Activated CD8-positive, alpha-beta memory T cell treated with anti-CD3 and anti-CD28 coated beads for 1 hour (primary cell): ENCODE data around the gene AGAP1.

Experiments
- DNase-seq, 2 donors: peaks; one replicate each; pipeline ENCODE4 v3.0.0-alpha.2; 2020; ENCODE audit warnings: low read depth in 1 of 2; ENCODE audit errors: extremely low read depth in 1 of 2

The AGAP1 gene

DNA sequence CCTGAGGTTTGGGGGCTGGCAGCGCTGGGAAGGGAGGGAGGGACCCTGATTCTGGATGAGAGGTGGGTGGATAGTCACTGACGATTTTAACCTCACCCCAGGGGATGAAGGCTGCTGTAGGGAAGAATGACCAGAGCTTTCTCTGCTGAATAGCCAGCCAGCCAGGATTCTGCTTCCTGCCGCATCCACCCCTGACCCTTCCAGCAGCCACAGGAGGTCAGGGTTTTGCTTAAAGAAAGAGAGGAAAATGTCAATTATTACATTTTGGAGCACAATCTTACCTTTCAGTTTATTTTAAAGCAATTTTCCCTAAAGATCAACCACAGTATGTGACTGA, 456.6 kb downstream of the AGAP1 start:
- no peak for DNase-seq

DNA sequence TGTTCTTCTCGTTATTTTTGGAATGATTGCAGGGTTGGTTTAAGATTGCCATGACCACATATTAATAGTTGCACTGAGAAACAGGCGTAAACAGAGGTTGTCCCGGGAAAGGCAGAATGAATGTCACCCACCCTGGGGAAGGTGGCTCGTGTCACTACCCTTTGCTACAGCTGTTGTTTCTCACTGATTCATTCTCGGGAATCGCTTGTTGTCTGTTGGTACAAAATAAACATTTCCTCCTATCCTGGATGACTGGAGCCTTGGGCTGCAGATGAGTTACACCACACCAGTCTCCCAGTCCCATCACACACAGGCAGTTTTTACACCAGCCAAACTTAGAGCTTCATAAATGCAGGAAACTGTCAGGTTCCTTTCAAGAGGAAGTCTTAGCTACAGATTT, 457.6 kb downstream of the AGAP1 start:
- DNase-seq, result no peak

DNA sequence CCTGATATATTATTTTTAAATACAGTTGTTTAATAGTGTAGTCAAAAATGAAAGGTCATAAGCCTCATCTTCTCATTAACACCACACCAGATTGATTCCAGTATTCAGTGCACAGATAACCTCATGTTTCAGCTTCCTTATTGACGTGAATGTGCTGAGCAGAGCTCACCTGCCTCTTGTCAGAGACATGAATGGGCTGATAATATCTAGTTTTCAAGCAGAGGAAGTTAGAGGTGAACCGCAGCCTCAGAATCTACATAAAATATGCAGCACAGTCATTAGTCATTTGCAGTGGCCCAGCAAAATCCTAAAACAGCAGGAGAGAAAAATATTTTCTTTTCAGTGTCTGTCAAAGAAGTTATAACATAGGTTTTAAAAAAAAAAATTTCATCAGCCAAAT, 458.1 kb downstream of the AGAP1 start:
- no peak for DNase-seq

DNA sequence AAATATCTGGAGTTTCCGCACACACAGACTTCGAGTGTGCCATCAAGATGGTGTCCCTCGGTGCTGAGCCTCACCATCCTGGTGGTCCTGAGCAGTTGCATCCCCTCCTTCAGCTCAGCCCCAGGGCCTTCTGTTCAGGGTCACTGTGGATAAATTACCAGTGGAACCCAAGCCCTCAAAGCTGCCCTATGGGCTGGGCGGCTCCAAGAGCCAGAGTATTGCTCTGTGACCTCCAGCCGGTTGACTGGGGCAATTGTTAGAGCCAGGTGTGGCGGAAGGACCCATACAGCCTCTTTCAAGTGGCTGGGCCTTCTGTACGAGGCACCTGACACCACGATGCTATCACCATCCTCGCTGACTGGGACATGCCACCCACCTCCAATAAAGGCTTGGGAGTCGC, 458.9 kb downstream of the AGAP1 start:
- DNase-seq, result no peak

DNA sequence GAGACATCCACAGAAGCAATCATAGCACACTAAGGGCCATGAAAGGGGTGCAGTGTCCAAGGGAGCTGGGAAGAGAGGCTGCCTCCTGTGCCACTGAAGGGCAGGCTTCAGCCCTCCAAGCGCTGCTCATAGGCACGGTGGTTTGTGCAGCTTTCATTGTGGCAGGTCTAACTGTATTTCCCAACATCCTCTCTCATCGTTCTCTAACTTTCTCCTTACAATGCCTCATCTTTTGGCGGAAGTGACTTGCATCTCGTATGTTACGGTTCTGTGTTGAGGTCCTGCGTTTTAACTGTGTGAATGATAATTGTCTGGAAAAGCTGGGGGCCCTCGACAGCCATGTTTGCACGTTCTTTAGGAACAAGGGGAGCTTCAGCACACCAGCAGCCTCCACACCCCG, 460.4 kb downstream of the AGAP1 start:
- DNase-seq, result no peak

DNA sequence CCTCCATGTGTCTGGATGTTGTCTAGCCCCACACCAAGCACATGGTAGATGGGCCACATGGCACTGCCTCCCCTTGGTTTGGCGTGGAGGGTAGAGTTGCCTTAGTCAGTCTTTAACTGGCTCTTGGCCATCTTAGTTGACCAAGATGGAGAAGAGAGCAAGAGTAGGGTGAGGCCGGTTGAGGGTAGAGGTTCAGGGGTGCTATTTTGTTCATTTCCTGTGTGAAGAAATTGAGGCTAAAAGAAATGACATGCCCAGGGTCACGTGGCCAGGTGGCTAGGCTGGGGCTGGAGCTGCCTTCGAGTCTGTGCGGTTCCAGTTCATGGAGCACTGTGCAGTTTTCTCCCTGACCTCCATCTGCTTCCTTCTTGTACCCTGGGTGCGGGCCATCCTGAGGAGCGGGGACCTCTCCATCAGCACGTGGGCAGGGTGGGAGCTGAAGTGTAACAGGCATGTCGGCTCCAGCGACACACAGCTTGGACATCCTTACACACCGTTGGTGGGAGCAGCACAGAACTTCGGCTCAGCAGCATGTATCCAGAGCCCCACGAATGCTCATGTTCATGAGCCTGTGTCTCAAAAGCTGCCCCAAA, 461.1 kb downstream of the AGAP1 start:
- DNase-seq, result no peak

DNA sequence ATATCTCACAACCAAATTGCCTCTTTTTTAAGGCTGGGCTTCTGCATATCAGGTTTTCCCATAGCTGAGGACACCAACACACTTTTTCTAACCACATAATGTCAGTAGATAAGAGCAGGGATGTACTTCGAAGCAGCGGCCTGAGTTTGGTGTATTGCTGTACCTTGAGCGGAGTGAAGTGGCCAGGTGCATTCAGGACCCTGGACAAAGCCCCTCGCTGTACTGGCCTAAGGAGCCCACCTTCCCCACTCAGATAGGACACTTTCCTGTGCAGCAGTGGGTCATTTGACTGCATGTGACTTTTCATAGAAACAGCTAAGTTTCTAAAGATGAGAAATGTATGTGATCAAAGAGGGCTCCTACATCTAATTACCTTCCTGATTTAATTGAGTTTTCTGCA, 461.8 kb downstream of the AGAP1 start:
- no peak for DNase-seq

DNA sequence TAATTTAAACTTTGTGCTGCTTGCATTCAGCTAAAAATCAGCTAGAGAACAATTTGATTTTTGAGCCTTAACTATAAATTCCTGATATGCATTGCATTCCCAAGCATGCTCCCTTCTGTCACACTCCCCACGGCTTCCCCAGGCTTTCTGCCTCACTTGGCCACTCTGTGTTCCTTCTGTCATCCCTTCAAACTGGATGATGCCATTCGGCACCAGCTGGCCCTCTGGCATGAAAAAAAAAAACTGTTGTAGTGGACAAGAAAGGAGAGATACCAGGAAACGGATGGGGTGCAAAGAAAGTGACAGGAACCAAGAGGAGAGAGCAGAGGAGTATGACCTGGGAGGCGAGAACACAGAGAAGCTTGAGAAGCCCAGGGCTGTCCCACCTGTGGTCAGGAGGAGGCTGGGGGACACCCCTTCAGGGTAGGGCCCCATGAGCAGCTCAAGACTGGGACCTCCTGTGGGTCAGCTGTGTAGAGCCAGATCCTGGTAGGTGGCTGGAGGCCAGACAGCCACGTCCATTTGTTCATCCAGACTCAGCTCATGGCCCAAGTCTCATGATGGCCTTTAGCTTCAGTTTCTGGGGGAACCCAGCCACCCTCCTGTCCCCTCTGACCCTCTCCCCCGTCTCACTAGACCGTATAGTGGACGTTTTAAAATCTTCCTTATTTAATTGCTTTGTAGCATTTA, 462.6 kb downstream of the AGAP1 start:
- no peak for DNase-seq

DNA sequence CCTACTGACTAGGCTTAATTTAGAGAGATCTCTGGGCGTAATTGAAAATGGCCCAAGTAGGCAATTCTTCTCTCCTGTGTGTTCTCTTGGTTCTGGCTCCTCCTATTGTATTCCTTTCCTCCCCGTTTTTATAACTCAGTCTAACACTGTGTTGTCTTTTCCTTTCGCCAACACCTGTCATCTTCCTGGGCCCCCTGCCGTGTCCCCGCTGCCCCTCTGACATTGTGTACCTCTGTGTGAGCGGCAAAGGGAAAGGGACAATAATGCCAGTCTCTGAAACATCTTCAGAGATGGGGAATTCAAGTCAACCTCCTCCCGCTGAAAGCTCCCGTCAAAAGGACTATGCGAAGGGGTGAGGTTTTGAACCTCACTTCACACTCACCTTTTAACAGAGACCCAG, 463.4 kb downstream of the AGAP1 start:
- no peak for DNase-seq

DNA sequence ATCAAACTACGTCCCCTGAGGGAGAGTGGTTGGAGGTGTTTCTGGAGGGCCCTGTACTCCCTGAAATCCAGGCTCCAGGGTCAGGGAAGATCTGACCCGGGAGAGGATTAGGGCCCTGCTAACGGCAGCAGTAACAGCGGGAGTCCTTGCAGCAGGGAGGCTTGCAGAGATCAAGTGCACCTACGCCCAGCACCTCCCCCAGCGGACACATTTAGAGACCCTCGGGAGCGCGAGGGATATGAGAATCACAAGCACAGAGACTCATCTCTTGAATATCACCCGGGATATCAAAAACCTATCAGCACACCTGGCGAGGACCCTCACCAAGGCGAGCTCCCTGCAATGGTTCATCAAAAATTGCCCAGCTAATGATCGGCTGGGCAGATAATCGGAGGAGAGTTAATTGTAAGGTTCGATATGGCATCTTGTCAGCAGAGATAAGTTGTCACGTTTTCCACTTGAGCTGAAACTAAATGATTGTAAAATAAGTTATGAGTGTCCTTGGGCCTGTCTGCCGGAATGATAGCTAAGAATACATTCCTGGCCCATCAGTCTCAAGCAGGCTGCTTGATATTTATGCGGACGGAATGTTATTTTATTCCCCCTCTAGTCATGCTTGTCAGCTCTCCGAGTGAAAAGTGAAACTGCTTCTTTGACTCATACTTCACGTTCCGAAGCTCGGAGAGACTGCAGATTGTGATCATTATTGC, 464.5 kb downstream of the AGAP1 start:
- no peak for DNase-seq

DNA sequence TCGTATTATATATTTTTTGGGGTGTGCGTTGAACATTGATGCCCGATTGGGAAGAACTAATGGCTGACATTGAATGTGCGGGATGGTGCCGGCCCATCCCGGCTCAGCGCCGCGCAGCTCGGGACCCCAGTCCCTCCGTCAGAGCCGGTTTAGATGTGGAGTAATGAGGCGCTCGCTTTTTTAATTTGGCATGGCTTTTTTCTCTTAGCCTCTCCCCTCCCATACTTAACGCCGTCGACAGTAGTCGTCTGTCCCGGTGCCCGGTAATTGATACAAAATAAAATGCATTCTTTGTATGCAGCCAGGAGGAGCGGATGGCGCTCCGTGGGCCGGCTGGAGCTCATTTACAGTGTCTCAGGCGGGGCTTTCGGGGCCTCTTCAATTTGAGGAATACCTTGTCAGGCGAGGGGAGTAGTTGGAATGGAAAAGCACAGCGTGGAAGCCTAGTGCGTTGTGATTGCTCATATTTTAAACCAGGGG, 465.1 kb downstream of the AGAP1 start:
- DNase-seq, result no peak

DNA sequence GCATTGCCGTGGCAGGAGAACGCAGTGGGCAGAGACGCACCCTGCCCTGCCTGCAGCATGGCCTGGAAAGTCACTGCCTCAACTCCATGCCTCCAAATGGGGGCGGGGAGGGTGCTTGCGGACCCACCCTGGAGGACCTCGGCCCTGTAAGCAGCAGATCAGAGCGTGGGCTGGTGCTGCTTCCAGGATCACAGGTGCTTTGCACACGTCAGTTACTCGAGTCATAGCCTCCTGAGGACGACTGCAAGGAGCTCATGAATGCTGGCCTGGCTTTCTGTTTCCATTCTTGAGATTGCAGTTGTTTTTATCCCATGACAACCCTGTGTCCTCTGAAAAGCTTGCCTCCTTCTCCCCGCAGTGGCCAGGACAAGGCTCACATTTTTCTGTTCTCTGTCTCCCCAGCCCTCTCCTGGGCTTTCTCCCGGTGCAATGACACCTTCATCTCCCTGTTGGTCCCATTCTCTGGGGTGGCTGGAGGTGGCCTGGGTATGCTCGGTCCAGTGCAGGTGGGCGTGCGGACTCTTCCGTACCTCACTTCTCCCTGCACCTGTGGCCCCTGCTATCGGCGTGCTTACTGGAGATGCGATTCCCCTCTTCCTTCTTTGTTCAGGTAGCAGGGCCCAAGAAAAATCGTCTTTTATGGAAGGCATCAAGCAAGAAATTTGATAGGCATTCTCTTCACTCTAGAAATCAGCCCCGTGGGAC, 466.3 kb downstream of the AGAP1 start:
- no peak for DNase-seq

DNA sequence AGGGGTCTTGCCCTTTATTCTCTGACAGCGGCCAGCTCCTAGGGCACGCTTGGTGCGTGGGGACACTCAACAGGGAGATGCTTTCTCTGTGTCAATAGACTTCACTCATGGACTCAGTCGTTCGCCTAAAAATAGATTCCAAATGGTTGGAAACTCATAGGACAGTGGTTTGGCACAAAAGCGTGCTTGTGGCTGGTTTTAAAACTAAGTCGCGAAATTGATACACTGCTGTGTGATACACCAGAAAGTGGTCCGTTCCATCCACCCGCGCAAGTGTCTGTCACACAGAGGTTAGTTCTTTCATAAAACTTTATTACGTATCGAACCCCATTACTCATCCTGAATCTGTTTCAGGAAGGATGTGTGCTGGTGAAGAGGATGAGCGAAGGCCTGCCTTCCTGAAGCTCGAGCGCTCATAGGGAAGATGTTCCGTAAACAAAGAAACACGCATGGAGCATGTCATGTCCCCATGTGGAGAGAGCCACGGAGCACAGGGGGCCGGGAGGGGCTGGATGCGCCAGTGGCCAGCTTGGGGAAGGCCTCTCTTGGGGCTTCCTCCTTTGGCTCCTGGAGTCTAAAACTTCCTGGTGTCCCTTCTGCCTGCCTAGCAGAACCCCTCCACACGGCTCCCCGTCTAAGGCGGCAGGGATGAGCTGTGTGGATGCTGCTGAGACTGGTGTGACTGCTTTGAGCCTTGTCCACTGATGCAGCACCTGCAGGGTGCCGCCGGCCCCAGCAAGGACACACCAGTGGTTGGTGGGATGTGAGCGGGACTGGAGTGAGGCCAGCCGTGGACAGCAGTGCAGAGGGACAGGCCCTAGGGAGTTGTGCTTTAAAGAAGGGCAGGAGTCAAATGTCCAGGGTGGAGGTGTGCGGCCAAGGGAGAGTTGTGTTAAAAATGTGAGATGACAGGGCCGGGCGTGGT, 467.1 kb downstream of the AGAP1 start:
- no peak for DNase-seq

DNA sequence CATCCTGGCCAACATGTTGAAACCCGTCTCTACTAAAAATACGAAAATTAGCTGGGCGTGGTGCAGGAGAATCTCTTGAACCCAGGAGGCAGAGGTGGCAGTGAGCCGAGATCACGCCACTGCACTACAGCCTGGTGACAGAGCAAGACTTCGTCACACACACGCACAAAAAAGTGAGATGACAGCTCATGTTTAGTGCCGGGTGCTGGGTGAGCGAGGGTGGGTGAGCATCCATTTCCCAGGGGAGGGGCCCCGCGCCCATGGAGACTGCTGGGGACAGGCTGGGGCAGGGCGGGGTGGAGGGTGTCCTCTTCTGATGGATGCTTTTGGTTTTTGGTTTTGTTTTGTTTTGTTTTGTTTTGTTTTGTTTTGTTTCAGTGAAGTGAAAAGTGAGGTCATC, 467.9 kb downstream of the AGAP1 start:
- no peak for DNase-seq

DNA sequence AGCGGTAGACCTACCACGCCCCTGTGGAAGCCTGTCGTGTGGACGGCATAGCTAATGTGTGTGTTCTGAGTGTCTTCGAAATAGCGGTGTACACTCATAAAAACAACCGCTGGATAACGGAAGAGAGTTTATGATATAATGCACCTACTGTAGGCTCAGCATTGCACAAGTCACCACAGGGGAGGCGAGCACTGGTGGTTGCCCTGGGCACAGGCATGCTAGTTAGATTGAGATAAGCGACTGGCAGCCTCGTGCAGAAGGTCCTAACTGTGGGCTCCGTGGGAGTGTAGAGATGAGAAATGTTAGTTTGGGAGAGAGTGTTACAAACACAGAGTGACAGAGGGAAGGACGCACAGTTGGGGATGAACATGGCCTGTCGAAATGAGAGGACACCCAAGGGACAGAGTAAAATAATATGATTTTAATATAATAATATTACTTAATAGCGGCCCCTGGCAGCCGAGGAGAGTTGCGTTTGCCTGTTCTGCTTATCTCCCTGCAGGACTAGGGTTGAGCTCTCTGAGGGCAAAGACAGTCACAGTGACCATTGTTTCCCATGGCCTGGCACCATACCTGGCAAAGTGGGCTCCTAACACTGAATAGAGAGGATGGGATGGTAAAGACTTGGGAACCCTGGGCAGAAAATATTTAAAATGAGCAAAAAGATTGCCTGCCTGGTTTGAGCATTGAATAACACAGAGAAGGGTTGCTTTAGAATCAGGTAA, 470.2 kb downstream of the AGAP1 start:
- DNase-seq, result no peak

DNA sequence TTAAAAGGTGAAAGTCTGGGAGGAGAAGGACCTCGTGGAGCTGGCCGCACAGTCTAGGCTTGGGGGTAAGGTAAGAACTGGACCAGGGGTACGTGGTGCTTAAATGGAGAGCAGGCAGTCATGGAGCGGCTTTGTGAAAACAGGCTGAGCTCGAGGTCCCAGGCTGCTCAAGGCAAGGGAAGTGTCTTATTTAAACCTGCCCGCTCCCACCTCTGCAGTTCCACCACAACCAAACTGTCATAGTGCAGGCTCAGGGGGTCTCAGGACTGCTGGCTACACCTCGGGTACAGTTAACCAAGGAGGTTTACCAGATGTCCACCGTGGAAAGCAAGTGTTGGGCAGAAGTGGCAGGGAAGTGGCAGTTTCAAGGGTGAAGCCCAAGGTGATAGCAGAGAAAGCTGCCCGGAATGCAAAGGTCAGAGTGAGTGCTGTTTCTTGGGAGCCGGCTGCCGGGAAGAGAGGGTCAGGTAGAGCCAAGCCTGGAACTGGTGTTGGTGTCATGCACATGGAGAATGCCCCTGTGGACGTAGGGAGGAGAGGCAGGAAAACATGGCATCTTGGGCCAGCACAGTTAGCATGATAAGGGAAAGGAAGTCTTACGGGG, 471.0 kb downstream of the AGAP1 start:
- no peak for DNase-seq

DNA sequence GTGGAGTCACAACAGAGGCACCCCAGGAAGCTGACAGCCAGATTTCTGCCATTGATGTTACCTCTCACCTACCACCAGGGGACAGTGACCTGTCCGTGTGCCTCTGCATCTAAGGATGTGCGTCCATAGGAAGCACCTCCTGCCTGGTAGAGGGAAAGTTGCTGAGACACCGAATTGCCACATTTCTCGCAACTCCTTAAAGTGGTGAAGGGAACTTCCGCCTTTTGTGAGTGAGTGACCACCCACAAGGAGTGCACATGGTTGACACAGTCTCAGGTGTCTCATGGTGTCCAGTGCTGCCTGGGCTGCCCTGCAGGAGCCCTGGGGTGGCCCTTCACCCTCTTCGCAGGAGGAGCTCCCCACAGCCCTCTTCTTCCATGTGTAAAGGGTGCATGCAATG, 472.6 kb downstream of the AGAP1 start:
- no peak for DNase-seq

DNA sequence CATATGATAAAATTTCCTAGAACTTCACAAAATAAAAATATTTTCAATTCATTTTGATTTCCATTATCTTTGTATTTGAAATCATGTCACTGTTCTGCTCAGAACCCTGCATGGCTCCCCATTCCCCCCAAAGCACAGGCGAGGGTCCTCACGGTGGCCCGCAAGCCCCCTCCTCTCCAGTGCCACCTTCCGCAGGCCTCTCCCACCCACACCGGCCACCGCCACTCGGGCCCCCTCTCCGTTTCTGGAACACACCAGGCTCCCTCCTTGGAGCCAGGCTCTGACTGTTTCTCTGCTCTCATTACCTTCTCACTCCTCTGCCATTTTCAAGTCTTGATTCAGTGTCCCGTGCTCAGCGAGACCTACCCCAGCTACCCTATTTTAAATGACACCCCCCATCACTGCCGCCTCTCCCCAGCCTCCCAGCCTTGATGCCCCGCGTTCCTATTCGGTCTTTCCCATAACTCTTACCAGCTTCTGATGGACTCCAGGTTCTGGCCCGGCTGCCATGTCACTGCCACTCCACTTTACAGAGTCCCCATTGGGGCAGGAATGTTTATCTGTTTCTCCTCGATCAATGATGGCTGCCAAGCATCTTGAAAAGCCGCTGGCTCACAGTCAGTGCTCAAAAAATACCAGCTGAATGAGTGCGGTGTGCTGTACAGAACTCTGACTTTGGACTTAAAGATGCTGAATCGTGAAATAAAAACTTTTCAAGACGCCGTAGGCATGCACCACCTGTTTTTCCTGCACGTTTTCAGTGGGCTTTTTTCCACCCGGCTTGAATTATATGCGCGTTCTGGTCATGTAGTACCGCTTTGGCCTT, 473.3 kb downstream of the AGAP1 start:
- DNase-seq, result no peak

DNA sequence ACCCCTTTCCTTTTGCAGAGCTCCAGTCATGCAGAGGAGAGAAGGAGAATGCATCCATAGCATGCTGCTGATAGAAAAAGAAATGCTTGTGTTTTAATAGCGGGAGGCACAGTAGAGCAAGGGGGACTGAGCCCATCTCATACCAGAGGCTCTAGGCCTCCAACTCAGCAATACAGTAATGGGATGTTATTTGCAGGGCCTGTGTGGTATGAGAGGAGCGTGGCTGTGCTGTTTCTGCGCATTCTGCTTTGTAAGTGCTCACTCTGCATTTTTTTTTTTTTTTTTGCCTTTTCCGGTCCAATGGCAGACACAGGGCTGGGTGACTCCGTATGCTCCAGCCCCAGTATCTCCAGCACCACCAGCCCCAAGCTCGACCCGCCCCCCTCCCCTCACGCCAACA, 474.3 kb downstream of the AGAP1 start:
- DNase-seq, result no peak
